ENCODE measurements around the gene ZNF549. TPM values are rescaled to one million over a fixed set of nuclear protein-coding genes. Genes with fewer than 3 reads are reported as not detected.
"Not testable (repeated sequence)": the region's sequence is repeated elsewhere in the genome, so short reads cannot be mapped to it uniquely, and the experiment has no call there.

The ZNF549 gene
- total and polyA plus RNA-seq, 4 donors: 0.66 to 4.5 (median 1.5) TPM

DNA sequence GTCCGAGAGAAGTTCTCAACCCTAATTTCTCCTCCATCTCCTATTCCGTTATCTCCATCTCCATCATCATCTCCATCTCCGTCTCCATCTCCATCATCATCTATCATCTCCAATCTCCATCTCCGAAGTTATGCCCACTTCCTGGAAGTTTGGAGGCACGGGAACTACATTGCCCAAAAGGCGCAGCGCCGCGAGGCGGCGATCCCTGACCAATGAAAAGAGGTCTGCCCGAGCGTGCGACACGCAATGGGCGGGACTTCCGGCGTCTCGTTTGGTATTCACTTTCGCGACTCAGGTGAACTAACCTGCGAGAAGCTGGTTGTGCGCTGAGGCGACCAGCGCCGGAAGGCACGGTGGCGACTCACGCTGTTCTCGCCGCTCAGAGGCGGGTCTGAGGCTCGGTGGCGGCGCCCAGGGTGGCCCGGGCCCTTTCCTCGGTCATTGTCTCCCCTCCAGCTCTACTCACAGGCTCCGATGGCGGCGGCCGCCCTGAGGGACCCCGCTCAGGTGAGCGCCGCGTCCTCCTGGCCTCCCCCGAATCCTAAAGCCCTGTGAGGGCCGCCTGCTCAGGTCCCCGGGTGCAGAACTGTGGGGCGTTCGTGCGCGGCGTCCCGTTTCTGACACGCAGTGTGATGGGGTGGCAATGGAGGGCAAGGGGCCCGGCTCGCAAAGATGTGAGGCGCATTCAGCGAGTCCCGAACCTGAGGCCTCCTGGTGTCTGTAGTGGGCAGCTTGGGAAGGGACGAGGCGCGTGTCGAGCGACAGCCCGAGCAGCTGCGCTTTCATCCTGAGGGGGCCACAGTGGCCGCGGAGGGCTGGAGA, 39.5 kb upstream of the ZNF549 start, which contains the start of gene ZNF419:
Gene ZNF419 (plus strand): TSS at position 274 of the 822 bp plus-strand sequence. CDS start 201 bp downstream, at position 475.
- peak within 1 kb of the TSS in 1 of 2 donors; percentile 10 for H3K9ac ChIP-seq (ENCODE audit: low read depth in 1 of 2, low read length in 2 of 2)
- under 1% methylated on average over 59 of the region's 69 CpGs for WGBS
- TF ChIP-seq GABPA (IDR thresholded peaks at IDR 0.05 in 1 of 2, conservative IDR thresholded peaks at IDR 0.05 in 1 of 2): peak; percentile 81 to 97
- TF ChIP-seq YY1 (IDR thresholded peaks at IDR 0.05): peak; percentile 64
- TF ChIP-seq SP1 (IDR thresholded peaks at IDR 0.05): peak; percentile 61
- DNase-seq (ENCODE audit: low spot score): peak; percentile 91
- H3K9me3 ChIP-seq (ENCODE audit: control insufficient read depth in 4 of 4, low read length in 3 of 4): peaks cover 5 to 39% (median 27%) of the 10 kb centered on the region in 4 donors
- H3K36me3 ChIP-seq (ENCODE audit: control insufficient read depth in 4 of 4, insufficient read depth in 3 of 4, low read depth in 1 of 4, low read length in 3 of 4): peaks cover 3 to 19% (median 17%) of the 10 kb centered on the region in 4 donors
- not testable (repeated sequence) for H3K4me1 ChIP-seq (ENCODE audit: control insufficient read depth in 4 of 4, insufficient read depth in 4 of 4, low read length in 3 of 4); H3K27me3 ChIP-seq (ENCODE audit: control insufficient read depth in 4 of 4, insufficient read depth in 4 of 4, low read length in 3 of 4)
- H3K27ac ChIP-seq (ENCODE audit: low read depth in 1 of 2, low read length in 2 of 2): peak within 1 kb of the TSS; percentile 2 to 46
- peak within 1 kb of the TSS; percentile 46 to 94 (median 78) for H3K4me3 ChIP-seq (ENCODE audit: low read depth in 1 of 3, low read length in 3 of 3)

- H3K36me3 ChIP-seq (ENCODE audit: control insufficient read depth in 4 of 4, insufficient read depth in 3 of 4, low read depth in 1 of 4, low read length in 3 of 4): peaks cover 5 to 24% (median 23%) of the 10 kb centered on the region in 4 donors
- not testable (repeated sequence) for DNase-seq (ENCODE audit: low spot score); H3K4me1 ChIP-seq (ENCODE audit: control insufficient read depth in 4 of 4, insufficient read depth in 4 of 4, low read length in 3 of 4); H3K27me3 ChIP-seq (ENCODE audit: control insufficient read depth in 4 of 4, insufficient read depth in 4 of 4, low read length in 3 of 4); H3K27ac ChIP-seq (ENCODE audit: low read depth in 1 of 2, low read length in 2 of 2); H3K9ac ChIP-seq (ENCODE audit: low read depth in 1 of 2, low read length in 2 of 2)
- no CpG with 5 or more reads among the region's 1 CpG for WGBS
- peak overlapping the region in 2 of 3 donors; percentile 41 to 44 for H3K4me3 ChIP-seq (ENCODE audit: low read depth in 1 of 3, low read length in 3 of 3)
- H3K9me3 ChIP-seq (ENCODE audit: control insufficient read depth in 4 of 4, low read length in 3 of 4): peaks cover 5 to 45% (median 32%) of the 10 kb centered on the region in 4 donors
These were observed 38.9 kb upstream of the ZNF549 start for GRCh38 chr19:57488299-57488644.

DNA sequence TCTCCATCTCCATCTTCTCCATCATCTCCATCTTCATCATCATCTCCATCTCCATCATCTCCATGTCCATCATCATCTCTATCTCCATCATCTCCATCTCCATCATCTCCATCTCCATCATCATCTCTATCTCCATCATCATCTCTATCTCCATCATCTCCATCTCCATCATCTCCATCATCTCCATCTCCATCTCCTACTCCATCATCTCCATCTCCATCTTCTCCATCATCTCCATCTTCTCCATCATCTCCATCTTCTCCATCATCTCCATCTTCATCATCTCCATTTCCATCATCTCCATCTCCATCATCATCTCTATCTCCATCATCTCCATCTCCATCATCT, 27.9 kb upstream of the ZNF549 start:
- DNase-seq (ENCODE audit: low spot score); H3K27ac ChIP-seq (ENCODE audit: low read depth in 1 of 2, low read length in 2 of 2): not testable (repeated sequence)
- H3K9me3 ChIP-seq (ENCODE audit: control insufficient read depth in 4 of 4, low read length in 3 of 4): peaks cover 3 to 40% (median 29%) of the 10 kb centered on the region in 4 donors

DNA sequence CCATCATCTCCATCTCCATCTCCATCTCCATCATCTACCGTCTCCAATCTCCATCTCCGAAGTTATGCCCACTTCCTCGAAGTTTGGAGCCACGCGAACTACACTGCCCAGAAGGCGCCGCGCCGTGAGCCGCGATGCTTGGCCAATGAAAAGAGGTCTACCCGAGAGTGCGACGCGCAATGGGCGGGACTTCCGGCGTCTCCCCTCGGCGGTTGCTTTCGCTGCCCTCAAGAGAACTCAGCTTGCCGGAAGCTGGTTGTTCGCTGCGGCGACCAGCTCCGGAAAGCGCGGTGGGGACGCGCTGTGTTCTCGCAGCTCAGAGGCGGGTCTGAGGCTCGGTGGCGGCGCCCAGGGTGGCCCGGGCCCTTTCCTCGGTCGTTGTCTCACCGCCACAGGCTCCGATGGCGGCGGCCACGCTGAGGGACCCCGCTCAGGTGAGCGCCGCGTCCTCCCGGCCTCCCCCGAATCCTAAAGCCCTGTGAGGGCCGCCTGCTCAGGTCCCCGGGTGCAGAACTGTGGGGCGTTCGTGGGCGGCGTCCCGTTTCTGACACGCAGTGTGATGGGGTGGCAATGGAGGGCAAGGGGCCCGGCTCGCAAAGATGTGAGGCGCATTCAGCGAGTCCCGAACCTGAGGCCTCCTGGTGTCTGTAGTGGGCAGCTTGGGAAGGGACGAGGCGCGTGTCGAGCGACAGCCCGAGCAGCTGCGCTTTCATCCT, 27.3 kb upstream of the ZNF549 start, which contains the start of gene ZNF773:
Gene ZNF773 (plus strand): TSS at position 259 of the 716 bp plus-strand sequence. CDS start 143 bp downstream, at position 402.
- H3K9ac ChIP-seq (ENCODE audit: low read depth in 1 of 2, low read length in 2 of 2); H3K4me1 ChIP-seq (ENCODE audit: control insufficient read depth in 4 of 4, insufficient read depth in 4 of 4, low read length in 3 of 4); H3K27me3 ChIP-seq (ENCODE audit: control insufficient read depth in 4 of 4, insufficient read depth in 4 of 4, low read length in 3 of 4): not testable (repeated sequence)
- peak within 1 kb of the TSS; percentile 46 for H3K27ac ChIP-seq (ENCODE audit: low read depth in 1 of 2, low read length in 2 of 2)
- peak; percentile 82 to 96 for TF ChIP-seq GABPA (IDR thresholded peaks at IDR 0.05 in 1 of 2, conservative IDR thresholded peaks at IDR 0.05 in 1 of 2)
- TF ChIP-seq ZBTB33 (IDR thresholded peaks at IDR 0.05): peak; percentile 28
- peak; percentile 47 for TF ChIP-seq SP1 (IDR thresholded peaks at IDR 0.05)
- TF ChIP-seq, protein P1, sequence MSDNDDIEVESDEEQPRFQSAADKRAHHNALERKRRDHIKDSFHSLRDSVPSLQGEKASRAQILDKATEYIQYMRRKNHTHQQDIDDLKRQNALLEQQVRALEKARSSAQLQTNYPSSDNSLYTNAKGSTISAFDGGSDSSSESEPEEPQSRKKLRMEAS (IDR thresholded peaks at IDR 0.05): peak; percentile 36
- TF ChIP-seq RXRA (IDR thresholded peaks at IDR 0.05): peak; percentile 17 to 35
- TF ChIP-seq YY1 (IDR thresholded peaks at IDR 0.05): peak; percentile 53
- peak in 1 of 2 donors; percentile 7 for TF ChIP-seq RAD21 (IDR thresholded peaks at IDR 0.05)
- H3K36me3 ChIP-seq (ENCODE audit: control insufficient read depth in 4 of 4, insufficient read depth in 3 of 4, low read depth in 1 of 4, low read length in 3 of 4): peaks cover 0 to 18% (median 8%) of the 10 kb centered on the region in 4 donors
- peak; percentile 95 for DNase-seq (ENCODE audit: low spot score)
- H3K9me3 ChIP-seq (ENCODE audit: control insufficient read depth in 4 of 4, low read length in 3 of 4): peaks cover 3 to 34% (median 29%) of the 10 kb centered on the region in 4 donors
- H3K4me3 ChIP-seq (ENCODE audit: low read depth in 1 of 3, low read length in 3 of 3): peak within 1 kb of the TSS; percentile 60 to 85 (median 64)
- under 1% methylated on average over 60 of the region's 69 CpGs for WGBS

More for the DNA sequence above, 27.9 kb upstream of the ZNF549 start:
- Histone ChIP-seq H3K4me3 (ENCODE audit: low read depth in 1 of 3, low read length in 3 of 3) (peak overlapping the region in 1 of 3 donors; percentile 64), H3K36me3 (ENCODE audit: control insufficient read depth in 4 of 4, insufficient read depth in 3 of 4, low read depth in 1 of 4, low read length in 3 of 4) (peaks cover 0 to 20% (median 6%) of the 10 kb centered on the region in 4 donors)
- H3K27me3 ChIP-seq (ENCODE audit: control insufficient read depth in 4 of 4, insufficient read depth in 4 of 4, low read length in 3 of 4); H3K4me1 ChIP-seq (ENCODE audit: control insufficient read depth in 4 of 4, insufficient read depth in 4 of 4, low read length in 3 of 4); H3K9ac ChIP-seq (ENCODE audit: low read depth in 1 of 2, low read length in 2 of 2): not testable (repeated sequence)

DNA sequence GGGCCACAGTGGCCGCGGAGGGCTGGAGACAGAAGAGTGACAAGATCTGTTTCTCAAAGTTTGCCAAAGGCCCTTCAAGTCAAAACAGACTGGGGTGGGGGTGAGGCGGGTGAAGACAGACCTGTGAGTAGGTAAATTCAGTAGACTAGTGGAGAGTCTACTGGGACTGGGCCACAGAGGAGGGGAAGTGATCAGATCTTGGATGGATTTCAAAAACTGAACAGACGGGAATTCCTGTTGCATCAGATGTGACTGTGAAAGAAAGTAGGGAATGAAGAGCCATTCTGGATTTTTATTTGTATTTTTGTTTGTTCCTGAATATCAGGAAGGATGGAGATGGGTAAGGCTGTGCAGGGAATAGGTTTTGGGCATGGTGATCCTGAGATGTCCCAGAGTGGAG, 26.8 kb upstream of the ZNF549 start:
- Histone ChIP-seq H3K4me3 (ENCODE audit: low read depth in 1 of 3, low read length in 3 of 3) (peak overlapping the region in 2 of 3 donors; percentile 54 to 60), H3K36me3 (ENCODE audit: control insufficient read depth in 4 of 4, insufficient read depth in 3 of 4, low read depth in 1 of 4, low read length in 3 of 4) (peaks cover 2 to 21% (median 11%) of the 10 kb centered on the region in 4 donors), H3K9me3 (ENCODE audit: control insufficient read depth in 4 of 4, low read length in 3 of 4) (peaks cover 3 to 34% (median 30%) of the 10 kb centered on the region in 4 donors)
- not testable (repeated sequence) for DNase-seq (ENCODE audit: low spot score); H3K27ac ChIP-seq (ENCODE audit: low read depth in 1 of 2, low read length in 2 of 2); H3K27me3 ChIP-seq (ENCODE audit: control insufficient read depth in 4 of 4, insufficient read depth in 4 of 4, low read length in 3 of 4); H3K4me1 ChIP-seq (ENCODE audit: control insufficient read depth in 4 of 4, insufficient read depth in 4 of 4, low read length in 3 of 4); H3K9ac ChIP-seq (ENCODE audit: low read depth in 1 of 2, low read length in 2 of 2)
- 0% methylated on average over 1 of the region's 4 CpGs for WGBS
